HCT116 (cell line): ENCODE results near the gene KCNK6. TPM values are rescaled to one million over a fixed set of nuclear protein-coding genes. Genes with fewer than 3 reads are reported as not detected.

Source experiments
- ATAC-seq: fragments of 200-7000 bp; cut with Tn5 transposase; 2 replicates; pipeline ENCODE4 v1.9.1; 2020; ENCODE audit warnings: mild to moderate bottlenecking, moderate library complexity
- BruUV-seq: library from RNA; stranded (reverse); fragments of 400-500 nt; replicated peaks from 2 replicates; lab custom pipeline; 2021; lab: Mats Ljungman, UMichigan
- CTCF ChIA-PET: fragments of 300-600 bp; sonication (Branson Sonifier 250); formaldehyde crosslinking; loops from one replicate; lab custom pipeline; 2021; ENCODE audit warnings: antibody characterized with exemption; lab: Charles Lee
- POLR2A ChIA-PET: fragments of 300-600, 350-600 bp; sonication (Branson Sonifier 250); formaldehyde crosslinking; loops from one replicate; lab custom pipeline; 2021; ENCODE audit warnings: antibody characterized with exemption; lab: Charles Lee
- RAD21 ChIA-PET, 2 experiments: fragments of 300-600 bp; sonication (Branson Sonifier 250); formaldehyde crosslinking; loops; one replicate each; lab custom pipeline; 2023; ENCODE audit warnings: low total read pairs in 2 of 2; ENCODE audit not compliant: uncharacterized antibody in 2 of 2, unreplicated experiment in 2 of 2, low non-redundant PET in 1 of 2; lab: Charles Lee
- DNase-seq: peaks from one replicate; pipeline ENCODE4 v3.0.0-alpha.2; 2010; ENCODE audit warnings: low read depth, low spot score
- H2AFZ ChIP-seq: fragments of 200-600 bp; shearing (Covaris generic), sonication (generic); 2 replicates; pipeline ENCODE4 v1.6.1; 2017; ENCODE audit warnings: low read depth, mixed run types, mixed read lengths, antibody characterized with exemption, low read length; ENCODE audit not compliant: poor library complexity, severe bottlenecking
- H3K27ac ChIP-seq: 2 replicates; pipeline ENCODE4 v1.5.1; 2012; ENCODE audit warnings: low read depth, low read length
- H3K27me3 ChIP-seq: fragments of 200-600 bp; sonication (generic); 2 replicates; pipeline ENCODE4 v1.6.1; 2016; ENCODE audit warnings: mixed run types, low read length, mixed read lengths; ENCODE audit not compliant: insufficient read depth
- H3K36me3 ChIP-seq, 2 experiments: fragments of 200-500 bp in 1 of 2; fragments of 200-600 bp in 1 of 2; sonication (Bioruptor generic) in 1 of 2; sonication (generic) in 1 of 2; 2 replicates each; pipeline versions ENCODE4 v1.5.1 to v1.6.1; 2014 to 2016; ENCODE audit warnings: low read length in 2 of 2, inconsistent platforms in 1 of 2, mixed read lengths in 1 of 2, mixed run types in 1 of 2; ENCODE audit not compliant: insufficient read depth in 2 of 2, control insufficient read depth in 1 of 2
- H3K4me1 ChIP-seq, 2 experiments: fragments of 200-600 bp in 1 of 2; sonication (generic) in 1 of 2; 2 replicates each; pipeline versions ENCODE4 v1.5.1 to v1.6.1; 2012 to 2017; ENCODE audit warnings: low read length in 2 of 2, inconsistent platforms in 1 of 2, mild to moderate bottlenecking in 1 of 2, mixed read lengths in 1 of 2, mixed run types in 1 of 2, moderate library complexity in 1 of 2; ENCODE audit not compliant: insufficient read depth in 2 of 2, control insufficient read depth in 1 of 2
- H3K4me2 ChIP-seq: fragments of 200-600 bp; sonication (generic); 2 replicates; pipeline ENCODE4 v1.6.1; 2017; ENCODE audit warnings: mixed run types, low read length, mixed read lengths
- H3K4me3 ChIP-seq, 2 experiments: fragments of 200-600 bp in 1 of 2; sonication (generic) in 1 of 2; replicated peaks in 1 of 2; 2 replicates each; pipeline ENCODE4 v1.5.1; 2011 to 2016; ENCODE audit warnings: low read length in 2 of 2, control low read depth in 1 of 2, low read depth in 1 of 2, mild to moderate bottlenecking in 1 of 2, mixed read lengths in 1 of 2, mixed run types in 1 of 2
- H3K79me2 ChIP-seq: fragments of 200-600 bp; sonication (generic); 2 replicates; pipeline ENCODE4 v1.6.1; 2017; ENCODE audit warnings: mild to moderate bottlenecking, mixed run types, low read length, moderate library complexity, mixed read lengths; ENCODE audit not compliant: insufficient read depth
- H3K9ac ChIP-seq: fragments of 200-600 bp; sonication (generic); 2 replicates; pipeline ENCODE4 v1.6.1; 2016; ENCODE audit warnings: low read length, mixed read lengths
- H3K9me2 ChIP-seq: fragments of 200-600 bp; sonication (generic), shearing (Covaris generic); 2 replicates; pipeline ENCODE4 v1.6.1; 2017; ENCODE audit warnings: mixed run types, mild to moderate bottlenecking, moderate library complexity; ENCODE audit not compliant: insufficient read depth
- H3K9me3 ChIP-seq, 2 experiments: fragments of 200-500 bp in 1 of 2; fragments of 200-600 bp in 1 of 2; sonication (Bioruptor generic) in 1 of 2; sonication (generic) in 1 of 2; 2 replicates each; pipeline ENCODE4 v1.6.1; 2014 to 2017; ENCODE audit warnings: low read length in 2 of 2, mixed read lengths in 2 of 2, inconsistent platforms in 1 of 2, low read depth in 1 of 2, mild to moderate bottlenecking in 1 of 2, mixed run types in 1 of 2, moderate library complexity in 1 of 2; ENCODE audit not compliant: control insufficient read depth in 1 of 2, insufficient read depth in 1 of 2
- H4K20me1 ChIP-seq: fragments of 200-600 bp; sonication (generic), shearing (Covaris generic); 2 replicates; pipeline ENCODE4 v1.6.1; 2017; ENCODE audit warnings: mixed run types, mild to moderate bottlenecking, moderate library complexity; ENCODE audit not compliant: insufficient read depth
- CBX3 ChIP-seq: IDR thresholded peaks from 2 replicates; pipeline ENCODE4 v1.6.1; 2012; ENCODE audit warnings: low read depth
- CEBPB ChIP-seq: IDR thresholded peaks from 2 replicates; pipeline ENCODE4 v1.6.1; 2012; ENCODE audit warnings: low read depth
- EGR1 ChIP-seq: IDR thresholded peaks from 2 replicates; pipeline ENCODE4 v1.6.1; 2012; ENCODE audit warnings: low read depth
- ELF1 ChIP-seq: IDR thresholded peaks from 2 replicates; pipeline ENCODE4 v1.6.1; 2012; ENCODE audit warnings: low read depth, borderline replicate concordance
- EZH2 ChIP-seq: fragments of 200-600 bp; sonication (generic); IDR thresholded peaks from 2 replicates; pipeline ENCODE4 v1.6.1; 2017; ENCODE audit warnings: antibody characterized with exemption, mixed run types
- EZH2phosphoT487 ChIP-seq: fragments of 200-600 bp; IDR thresholded peaks from 2 replicates; pipeline ENCODE4 v1.6.1; 2018; ENCODE audit warnings: antibody characterized with exemption, borderline replicate concordance
- FOSL1 ChIP-seq: IDR thresholded peaks from 2 replicates; pipeline ENCODE4 v1.6.1; 2012; ENCODE audit warnings: low read depth
- JUND ChIP-seq: IDR thresholded peaks from 2 replicates; pipeline ENCODE4 v1.6.1; 2012
- POLR2A ChIP-seq: IDR thresholded peaks from 2 replicates; pipeline ENCODE4 v1.7.0; 2011; ENCODE audit warnings: borderline replicate concordance; ENCODE audit not compliant: insufficient read depth, insufficient read length; ENCODE audit errors: extremely low read depth
- POLR2AphosphoS5 ChIP-seq: IDR thresholded peaks from 2 replicates; pipeline ENCODE4 v1.6.1; 2011; ENCODE audit warnings: mild to moderate bottlenecking, low read depth, low read length, moderate library complexity
- SIN3A ChIP-seq: IDR thresholded peaks from 2 replicates; pipeline ENCODE4 v1.6.1; 2012; ENCODE audit warnings: low read depth
- SP1 ChIP-seq: IDR thresholded peaks from 2 replicates; pipeline ENCODE4 v1.6.1; 2012; ENCODE audit warnings: low read depth
- SRF ChIP-seq: IDR thresholded peaks from 2 replicates; pipeline ENCODE4 v1.6.1; 2012; ENCODE audit warnings: low read depth
- TCF7L2 ChIP-seq: IDR thresholded peaks from 2 replicates; pipeline ENCODE4 v1.7.0; 2011; ENCODE audit warnings: borderline replicate concordance, inconsistent platforms; ENCODE audit not compliant: insufficient read depth, insufficient read length; ENCODE audit errors: extremely low read depth
- ZNF274 ChIP-seq: fragments of 200-500 bp; sonication (Bioruptor generic); IDR thresholded peaks from 2 replicates; pipeline ENCODE4 v1.6.1; 2014; ENCODE audit warnings: mild to moderate bottlenecking, low read depth, low read length, inconsistent platforms
- intact Hi-C: fragments of 100-400 bp; cut with micrococcal nuclease; formaldehyde crosslinking; loops from 2 replicates; pipeline ENCODE4 v1.10.0; 2022
- total RNA-seq: library from RNA; stranded (reverse); gene quantifications from one replicate; pipeline ENCODE4 v1.2.1, GENCODE V29; 2021; ENCODE audit not compliant: unreplicated experiment
- TF ChIP-seq, protein P1 (sequence below): IDR thresholded peaks from 2 replicates; pipeline ENCODE4 v1.6.1; 2012; ENCODE audit warnings: low read depth
- TF ChIP-seq, protein P2 (sequence below): IDR thresholded peaks from 2 replicates; pipeline ENCODE4 v1.6.1; 2011; ENCODE audit warnings: mild to moderate bottlenecking, low read length, moderate library complexity; ENCODE audit not compliant: insufficient replicate concordance; ENCODE audit errors: extremely low read depth
- TF ChIP-seq, protein P3 (sequence below): IDR thresholded peaks from 2 replicates; pipeline ENCODE4 v1.6.1; 2012
- TF ChIP-seq, protein P4 (sequence below), 3 experiments: fragments of 200-600 bp in 1 of 3; sonication (generic) in 1 of 3; IDR thresholded peaks in 2 of 3; conservative IDR thresholded peaks in 1 of 3; 2 replicates each; pipeline ENCODE4 v1.5.1; 2012 to 2017; ENCODE audit warnings: low read depth in 2 of 3, low read length in 2 of 3, antibody characterized with exemption in 1 of 3, borderline replicate concordance in 1 of 3, control low read depth in 1 of 3, mild to moderate bottlenecking in 1 of 3, mixed read lengths in 1 of 3, mixed run types in 1 of 3, moderate library complexity in 1 of 3; ENCODE audit not compliant: insufficient read depth in 1 of 3
- TF ChIP-seq, protein P5 (sequence below): IDR thresholded peaks from 2 replicates; pipeline ENCODE4 v1.6.1; 2012

KCNK6 gene
- total RNA-seq, 1 experiment from 2014 or later, result 11.0 TPM

DNA sequence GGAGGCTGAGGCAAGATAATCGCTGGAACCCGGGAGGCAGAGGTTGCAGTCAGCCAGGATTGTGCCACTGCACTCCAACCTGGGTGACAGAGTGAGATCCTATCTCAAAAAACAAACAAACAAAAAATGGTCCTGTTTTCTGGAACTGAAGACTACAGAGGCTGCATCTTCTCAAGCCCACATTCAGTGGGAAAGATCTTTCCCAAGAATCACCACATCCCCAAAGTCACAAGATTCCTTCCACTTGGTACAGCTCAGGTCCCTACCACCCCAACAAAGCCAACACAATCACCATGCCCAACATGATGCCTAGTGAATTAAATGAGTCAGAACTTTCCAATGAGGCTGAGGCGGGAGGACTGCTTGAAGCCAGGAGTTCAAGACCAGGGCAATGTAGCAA, 31.2 kb downstream of the KCNK6 start:
- H3K4me1 ChIP-seq, result peaks cover 0 to 12% of the 10 kb centered on the region in 2 experiments; a peak in 2 of 4 replicates
- no peak for DNase-seq
- no peak for ATAC-seq
- H4K20me1 ChIP-seq, result no peaks in the 10 kb centered on the region
- no peak for TF ChIP-seq ELF1
- TF ChIP-seq, protein P1, sequence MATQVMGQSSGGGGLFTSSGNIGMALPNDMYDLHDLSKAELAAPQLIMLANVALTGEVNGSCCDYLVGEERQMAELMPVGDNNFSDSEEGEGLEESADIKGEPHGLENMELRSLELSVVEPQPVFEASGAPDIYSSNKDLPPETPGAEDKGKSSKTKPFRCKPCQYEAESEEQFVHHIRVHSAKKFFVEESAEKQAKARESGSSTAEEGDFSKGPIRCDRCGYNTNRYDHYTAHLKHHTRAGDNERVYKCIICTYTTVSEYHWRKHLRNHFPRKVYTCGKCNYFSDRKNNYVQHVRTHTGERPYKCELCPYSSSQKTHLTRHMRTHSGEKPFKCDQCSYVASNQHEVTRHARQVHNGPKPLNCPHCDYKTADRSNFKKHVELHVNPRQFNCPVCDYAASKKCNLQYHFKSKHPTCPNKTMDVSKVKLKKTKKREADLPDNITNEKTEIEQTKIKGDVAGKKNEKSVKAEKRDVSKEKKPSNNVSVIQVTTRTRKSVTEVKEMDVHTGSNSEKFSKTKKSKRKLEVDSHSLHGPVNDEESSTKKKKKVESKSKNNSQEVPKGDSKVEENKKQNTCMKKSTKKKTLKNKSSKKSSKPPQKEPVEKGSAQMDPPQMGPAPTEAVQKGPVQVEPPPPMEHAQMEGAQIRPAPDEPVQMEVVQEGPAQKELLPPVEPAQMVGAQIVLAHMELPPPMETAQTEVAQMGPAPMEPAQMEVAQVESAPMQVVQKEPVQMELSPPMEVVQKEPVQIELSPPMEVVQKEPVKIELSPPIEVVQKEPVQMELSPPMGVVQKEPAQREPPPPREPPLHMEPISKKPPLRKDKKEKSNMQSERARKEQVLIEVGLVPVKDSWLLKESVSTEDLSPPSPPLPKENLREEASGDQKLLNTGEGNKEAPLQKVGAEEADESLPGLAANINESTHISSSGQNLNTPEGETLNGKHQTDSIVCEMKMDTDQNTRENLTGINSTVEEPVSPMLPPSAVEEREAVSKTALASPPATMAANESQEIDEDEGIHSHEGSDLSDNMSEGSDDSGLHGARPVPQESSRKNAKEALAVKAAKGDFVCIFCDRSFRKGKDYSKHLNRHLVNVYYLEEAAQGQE, result no peak
- TF ChIP-seq, protein P2, sequence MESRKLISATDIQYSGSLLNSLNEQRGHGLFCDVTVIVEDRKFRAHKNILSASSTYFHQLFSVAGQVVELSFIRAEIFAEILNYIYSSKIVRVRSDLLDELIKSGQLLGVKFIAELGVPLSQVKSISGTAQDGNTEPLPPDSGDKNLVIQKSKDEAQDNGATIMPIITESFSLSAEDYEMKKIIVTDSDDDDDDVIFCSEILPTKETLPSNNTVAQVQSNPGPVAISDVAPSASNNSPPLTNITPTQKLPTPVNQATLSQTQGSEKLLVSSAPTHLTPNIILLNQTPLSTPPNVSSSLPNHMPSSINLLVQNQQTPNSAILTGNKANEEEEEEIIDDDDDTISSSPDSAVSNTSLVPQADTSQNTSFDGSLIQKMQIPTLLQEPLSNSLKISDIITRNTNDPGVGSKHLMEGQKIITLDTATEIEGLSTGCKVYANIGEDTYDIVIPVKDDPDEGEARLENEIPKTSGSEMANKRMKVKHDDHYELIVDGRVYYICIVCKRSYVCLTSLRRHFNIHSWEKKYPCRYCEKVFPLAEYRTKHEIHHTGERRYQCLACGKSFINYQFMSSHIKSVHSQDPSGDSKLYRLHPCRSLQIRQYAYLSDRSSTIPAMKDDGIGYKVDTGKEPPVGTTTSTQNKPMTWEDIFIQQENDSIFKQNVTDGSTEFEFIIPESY, result no peak
- no peak for TF ChIP-seq CBX3
- TF ChIP-seq, protein P3, sequence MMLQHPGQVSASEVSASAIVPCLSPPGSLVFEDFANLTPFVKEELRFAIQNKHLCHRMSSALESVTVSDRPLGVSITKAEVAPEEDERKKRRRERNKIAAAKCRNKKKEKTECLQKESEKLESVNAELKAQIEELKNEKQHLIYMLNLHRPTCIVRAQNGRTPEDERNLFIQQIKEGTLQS, result no peak
- no peak for TF ChIP-seq POLR2AphosphoS5
- no peak for TF ChIP-seq TCF7L2
- TF ChIP-seq EZH2, result no peak
- no peak for TF ChIP-seq SIN3A
- TF ChIP-seq EGR1, result no peak
- no peak for TF ChIP-seq SRF
- TF ChIP-seq JUND, result no peak
- TF ChIP-seq, protein P4, sequence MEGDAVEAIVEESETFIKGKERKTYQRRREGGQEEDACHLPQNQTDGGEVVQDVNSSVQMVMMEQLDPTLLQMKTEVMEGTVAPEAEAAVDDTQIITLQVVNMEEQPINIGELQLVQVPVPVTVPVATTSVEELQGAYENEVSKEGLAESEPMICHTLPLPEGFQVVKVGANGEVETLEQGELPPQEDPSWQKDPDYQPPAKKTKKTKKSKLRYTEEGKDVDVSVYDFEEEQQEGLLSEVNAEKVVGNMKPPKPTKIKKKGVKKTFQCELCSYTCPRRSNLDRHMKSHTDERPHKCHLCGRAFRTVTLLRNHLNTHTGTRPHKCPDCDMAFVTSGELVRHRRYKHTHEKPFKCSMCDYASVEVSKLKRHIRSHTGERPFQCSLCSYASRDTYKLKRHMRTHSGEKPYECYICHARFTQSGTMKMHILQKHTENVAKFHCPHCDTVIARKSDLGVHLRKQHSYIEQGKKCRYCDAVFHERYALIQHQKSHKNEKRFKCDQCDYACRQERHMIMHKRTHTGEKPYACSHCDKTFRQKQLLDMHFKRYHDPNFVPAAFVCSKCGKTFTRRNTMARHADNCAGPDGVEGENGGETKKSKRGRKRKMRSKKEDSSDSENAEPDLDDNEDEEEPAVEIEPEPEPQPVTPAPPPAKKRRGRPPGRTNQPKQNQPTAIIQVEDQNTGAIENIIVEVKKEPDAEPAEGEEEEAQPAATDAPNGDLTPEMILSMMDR (IDR thresholded peaks at IDR 0.05 in 2 of 3, conservative IDR thresholded peaks at IDR 0.05 in 1 of 3; ENCODE audit: borderline replicate concordance in 1 of 3, insufficient read depth in 1 of 3, low read depth in 2 of 3, low read length in 2 of 3), result no peak
- no peak for TF ChIP-seq POLR2A
- TF ChIP-seq, protein P5, sequence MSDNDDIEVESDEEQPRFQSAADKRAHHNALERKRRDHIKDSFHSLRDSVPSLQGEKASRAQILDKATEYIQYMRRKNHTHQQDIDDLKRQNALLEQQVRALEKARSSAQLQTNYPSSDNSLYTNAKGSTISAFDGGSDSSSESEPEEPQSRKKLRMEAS, result no peak
- no peak for TF ChIP-seq EZH2phosphoT487
- no peak for TF ChIP-seq FOSL1
- TF ChIP-seq ZNF274, result no peak
- no peak for TF ChIP-seq SP1
- TF ChIP-seq CEBPB, result no peak
- no peak overlapping the region for H3K27ac ChIP-seq
- no peaks in the 10 kb centered on the region for H3K36me3 ChIP-seq
- no peak overlapping the region for H3K4me3 ChIP-seq
- no peak overlapping the region for H2AFZ ChIP-seq
- H3K27me3 ChIP-seq, result no peaks in the 10 kb centered on the region
- no peak overlapping the region for H3K4me2 ChIP-seq
- POLR2A ChIA-PET, result no interaction called here
- RAD21 ChIA-PET, result no interaction called here
- no peaks in the 10 kb centered on the region for H3K9me2 ChIP-seq
- H3K9me3 ChIP-seq, result no peaks in the 10 kb centered on the region
- no peak overlapping the region for H3K9ac ChIP-seq
- intact Hi-C loops, result no loop called here
- BruUV-seq, result no TSS peak
- no peaks in the 10 kb centered on the region for H3K79me2 ChIP-seq
- CTCF ChIA-PET, result interaction anchor here (0.6 kb wide), 1 partner anchor 52 kb away, joined by 3 read pairs; no protein-coding TSS in a partner anchor
